Neuron (in vitro differentiated cells): ENCODE data around the gene GLCCI1.

ENCODE experiments used
- H2AFZ ChIP-seq: one replicate; pipeline ENCODE4 v1.6.1; 2013; ENCODE audit warnings: low read depth, mild to moderate bottlenecking, inconsistent platforms, low read length, moderate library complexity
- H3K27me3 ChIP-seq: one replicate; pipeline ENCODE4 v1.6.1; 2013; ENCODE audit warnings: low read length; ENCODE audit not compliant: insufficient read depth
- H3K36me3 ChIP-seq: one replicate; pipeline ENCODE4 v1.6.1; 2013; ENCODE audit warnings: low read length; ENCODE audit not compliant: insufficient read depth
- H3K4me1 ChIP-seq: one replicate; pipeline ENCODE4 v1.6.1; 2013; ENCODE audit warnings: low read length; ENCODE audit not compliant: insufficient read depth
- H3K4me3 ChIP-seq: 2 replicates; pipeline ENCODE4 v1.5.1; 2013; ENCODE audit warnings: mild to moderate bottlenecking, low read length, moderate library complexity
- H3K9me3 ChIP-seq: one replicate; pipeline ENCODE4 v1.6.1; 2013; ENCODE audit warnings: low read length

GLCCI1 gene

GRCh38 chr7:8109196-8110022, 140.8 kb downstream of the GLCCI1 start:
- Histone ChIP-seq H3K4me3 (no peak overlapping the region), H3K4me1 (no peaks in the 10 kb centered on the region), H3K9me3 (peaks cover 10% of the 10 kb centered on the region), H3K36me3 (no peaks in the 10 kb centered on the region), H3K27me3 (no peaks in the 10 kb centered on the region), H2AFZ (no peak overlapping the region)

- no peaks in the 10 kb centered on the region for H3K27me3 ChIP-seq
Observed at GRCh38 chr7:8111282-8111960, 142.8 kb downstream of the GLCCI1 start.

GRCh38 chr7:8112685-8113084, 144.1 kb downstream of the GLCCI1 start:
- no peaks in the 10 kb centered on the region for H3K36me3 ChIP-seq
- H3K4me1 ChIP-seq, result no peaks in the 10 kb centered on the region

More at GRCh38 chr7:8111282-8111960, 142.8 kb downstream of the GLCCI1 start:
- Histone ChIP-seq H3K4me3 (no peak overlapping the region), H3K4me1 (no peaks in the 10 kb centered on the region), H3K9me3 (peaks cover 10% of the 10 kb centered on the region), H3K36me3 (no peaks in the 10 kb centered on the region), H2AFZ (no peak overlapping the region)

GRCh38 chr7:8113184-8113583, 144.6 kb downstream of the GLCCI1 start:
- no peaks in the 10 kb centered on the region for H3K27me3 ChIP-seq
- no peak overlapping the region for H3K4me3 ChIP-seq
- H2AFZ ChIP-seq, result no peak overlapping the region
- H3K4me1 ChIP-seq, result no peaks in the 10 kb centered on the region
- no peaks in the 10 kb centered on the region for H3K36me3 ChIP-seq
- peaks cover 10% of the 10 kb centered on the region for H3K9me3 ChIP-seq

More at GRCh38 chr7:8112685-8113084, 144.1 kb downstream of the GLCCI1 start:
- Histone ChIP-seq H3K27me3 (no peaks in the 10 kb centered on the region), H2AFZ (no peak overlapping the region), H3K9me3 (peaks cover 10% of the 10 kb centered on the region), H3K4me3 (no peak overlapping the region)

DNA sequence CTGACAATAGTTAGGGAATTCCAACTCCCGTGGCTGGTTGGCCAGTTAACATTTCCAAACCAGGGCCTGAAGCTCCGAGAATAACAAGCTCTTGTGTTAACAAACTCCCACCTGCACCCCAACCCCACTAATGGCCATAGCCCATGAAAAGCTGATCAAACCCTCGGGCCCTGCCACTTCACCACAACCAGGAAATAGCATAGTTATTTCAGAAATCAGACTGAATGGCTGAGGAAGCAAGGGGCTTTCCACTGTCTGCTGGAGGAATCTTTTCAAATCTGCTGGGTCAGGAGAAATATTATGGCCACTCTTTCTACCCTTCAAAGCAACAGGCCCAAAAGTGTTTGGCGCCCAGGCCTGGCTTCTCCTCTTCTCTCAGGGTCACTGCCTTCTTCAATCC, 145.6 kb downstream of the GLCCI1 start:
- H3K4me3 ChIP-seq, result no peak overlapping the region
- H3K36me3 ChIP-seq, result no peaks in the 10 kb centered on the region
- H2AFZ ChIP-seq, result no peak overlapping the region
- no peaks in the 10 kb centered on the region for H3K4me1 ChIP-seq
- H3K27me3 ChIP-seq, result no peaks in the 10 kb centered on the region
- H3K9me3 ChIP-seq, result peaks cover 10% of the 10 kb centered on the region

DNA sequence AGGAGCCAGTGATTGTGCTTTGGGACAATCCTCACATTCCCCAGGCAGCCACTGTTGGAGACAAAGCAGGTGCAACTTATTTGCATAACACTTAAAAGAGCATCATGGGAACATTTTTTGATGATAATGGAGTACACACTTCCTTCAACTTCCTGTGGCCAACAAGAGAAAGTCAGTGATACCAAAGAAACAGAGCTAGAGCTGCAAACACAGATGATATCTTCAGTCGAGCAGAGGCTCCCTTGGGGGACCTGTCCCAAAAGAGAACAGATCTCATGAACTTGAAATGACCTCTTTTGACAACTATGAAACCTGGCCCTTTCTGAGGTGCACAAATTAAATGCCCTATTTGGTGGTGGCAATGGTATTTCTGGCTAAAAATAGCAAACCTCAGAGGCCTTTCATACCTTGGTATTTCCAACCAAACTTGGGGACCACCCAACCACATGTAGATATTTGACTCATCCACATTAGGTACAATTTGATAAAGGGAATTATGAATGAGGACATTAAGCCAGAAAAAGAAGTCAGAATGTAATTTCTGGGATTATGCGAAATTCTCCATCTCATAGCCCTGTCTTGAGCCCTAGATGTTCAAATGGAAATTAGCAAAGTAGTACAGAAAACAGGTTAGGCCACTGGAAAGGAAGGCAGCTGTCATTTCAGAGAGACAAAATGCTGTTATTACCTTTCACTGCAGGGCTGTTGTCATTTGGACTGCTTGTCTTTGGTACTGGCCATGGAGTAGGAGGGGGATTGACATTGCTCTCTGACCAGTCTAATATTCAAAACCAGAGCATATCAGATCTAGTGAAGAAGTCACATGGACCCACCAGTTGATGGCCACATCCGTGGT, 147.2 kb downstream of the GLCCI1 start:
- H3K9me3 ChIP-seq, result peaks cover 10% of the 10 kb centered on the region
- H3K36me3 ChIP-seq, result no peaks in the 10 kb centered on the region
- H3K27me3 ChIP-seq, result no peaks in the 10 kb centered on the region
- H2AFZ ChIP-seq, result no peak overlapping the region
- no peak overlapping the region for H3K4me3 ChIP-seq
- H3K4me1 ChIP-seq, result no peaks in the 10 kb centered on the region

GRCh38 chr7:8117195-8117594, 148.6 kb downstream of the GLCCI1 start:
- no peaks in the 10 kb centered on the region for H3K27me3 ChIP-seq
- H3K36me3 ChIP-seq, result no peaks in the 10 kb centered on the region
- H3K4me1 ChIP-seq, result peaks cover 3% of the 10 kb centered on the region
- H2AFZ ChIP-seq, result no peak overlapping the region
- no peak overlapping the region for H3K4me3 ChIP-seq
- H3K9me3 ChIP-seq, result peaks cover 9% of the 10 kb centered on the region

GRCh38 chr7:8119262-8119661, 150.7 kb downstream of the GLCCI1 start:
- no peaks in the 10 kb centered on the region for H3K27me3 ChIP-seq
- peaks cover 3% of the 10 kb centered on the region for H3K4me1 ChIP-seq
- H2AFZ ChIP-seq, result no peak overlapping the region
- H3K9me3 ChIP-seq, result peaks cover 3% of the 10 kb centered on the region
- no peaks in the 10 kb centered on the region for H3K36me3 ChIP-seq
- no peak overlapping the region for H3K4me3 ChIP-seq

DNA sequence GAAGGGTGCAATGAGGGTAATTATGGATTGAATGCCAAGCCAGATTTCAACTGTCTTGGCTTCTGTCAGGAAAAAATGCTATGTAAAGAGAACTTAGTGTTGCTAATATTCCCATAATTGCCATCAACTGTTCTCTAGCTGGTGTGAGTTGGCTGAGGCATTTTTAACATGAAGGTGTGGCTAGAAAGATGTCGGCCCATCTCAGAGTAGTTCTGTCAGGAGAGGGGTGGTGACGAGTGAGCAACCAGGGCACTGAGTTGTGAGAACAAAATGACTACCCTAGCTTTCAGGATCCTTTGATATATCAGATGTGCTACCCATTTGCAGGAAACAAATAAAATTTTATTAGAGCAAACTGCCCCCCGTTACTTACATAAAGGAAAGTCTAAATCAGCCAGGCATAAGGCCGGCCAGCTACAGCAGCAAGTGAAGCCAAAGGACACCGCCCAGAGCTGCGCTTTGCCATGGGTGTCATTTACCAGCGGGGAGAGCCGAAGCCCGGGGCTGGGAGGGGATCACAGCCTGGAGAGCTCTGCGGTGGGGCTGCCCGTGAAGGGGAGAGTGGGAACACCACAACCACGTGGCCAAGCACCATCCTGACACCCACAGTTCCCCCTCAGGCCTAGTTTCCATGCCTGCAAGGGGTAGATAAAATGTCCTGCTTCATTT, 151.9 kb downstream of the GLCCI1 start:
- Histone ChIP-seq H3K9me3 (peaks cover 3% of the 10 kb centered on the region), H3K4me3 (no peak overlapping the region), H3K36me3 (no peaks in the 10 kb centered on the region), H3K27me3 (no peaks in the 10 kb centered on the region), H3K4me1 (peaks cover 3% of the 10 kb centered on the region), H2AFZ (no peak overlapping the region)

DNA sequence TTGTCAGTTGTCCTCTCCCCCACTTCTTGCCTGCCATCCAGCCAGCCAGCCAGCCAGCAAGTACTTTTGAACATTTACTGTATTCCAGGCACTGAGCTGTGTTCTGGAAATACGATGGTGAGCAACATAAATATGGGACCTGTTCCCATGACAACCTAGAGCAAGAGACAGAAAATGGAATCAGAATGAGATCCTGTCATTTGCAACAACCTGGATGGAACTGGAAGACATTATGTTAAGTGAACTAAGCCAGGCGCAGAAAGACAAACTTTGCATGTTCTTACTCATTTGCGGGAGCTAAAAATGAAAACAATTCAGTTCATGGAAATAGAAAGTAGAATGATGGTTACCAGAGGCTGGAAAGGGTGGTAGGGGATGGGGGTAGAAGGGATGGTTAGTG, 152.6 kb downstream of the GLCCI1 start:
- H3K4me3 ChIP-seq, result no peak overlapping the region
- no peaks in the 10 kb centered on the region for H3K27me3 ChIP-seq
- peaks cover 3% of the 10 kb centered on the region for H3K4me1 ChIP-seq
- peaks cover 7% of the 10 kb centered on the region for H3K36me3 ChIP-seq
- H2AFZ ChIP-seq, result no peak overlapping the region
- H3K9me3 ChIP-seq, result peaks cover 3% of the 10 kb centered on the region

GRCh38 chr7:8125680-8126444, 157.3 kb downstream of the GLCCI1 start:
- no peaks in the 10 kb centered on the region for H3K27me3 ChIP-seq
- peaks cover 3% of the 10 kb centered on the region for H3K4me1 ChIP-seq
- no peak overlapping the region for H2AFZ ChIP-seq
- peaks cover 7% of the 10 kb centered on the region for H3K36me3 ChIP-seq
- H3K9me3 ChIP-seq, result peaks cover 3% of the 10 kb centered on the region
- no peak overlapping the region for H3K4me3 ChIP-seq

GRCh38 chr7:8126601-8127167, 158.1 kb downstream of the GLCCI1 start:
- H3K36me3 ChIP-seq, result peaks cover 7% of the 10 kb centered on the region
- H2AFZ ChIP-seq, result no peak overlapping the region
- no peaks in the 10 kb centered on the region for H3K27me3 ChIP-seq
- no peaks in the 10 kb centered on the region for H3K4me1 ChIP-seq
- no peak overlapping the region for H3K4me3 ChIP-seq
- H3K9me3 ChIP-seq, result peaks cover 3% of the 10 kb centered on the region
